ENCODE measurements around the gene MAGED1.
"Not testable (repeated sequence)": the region's sequence is repeated elsewhere in the genome, so short reads cannot be mapped to it uniquely, and the experiment has no call there.

MAGED1 gene

DNA sequence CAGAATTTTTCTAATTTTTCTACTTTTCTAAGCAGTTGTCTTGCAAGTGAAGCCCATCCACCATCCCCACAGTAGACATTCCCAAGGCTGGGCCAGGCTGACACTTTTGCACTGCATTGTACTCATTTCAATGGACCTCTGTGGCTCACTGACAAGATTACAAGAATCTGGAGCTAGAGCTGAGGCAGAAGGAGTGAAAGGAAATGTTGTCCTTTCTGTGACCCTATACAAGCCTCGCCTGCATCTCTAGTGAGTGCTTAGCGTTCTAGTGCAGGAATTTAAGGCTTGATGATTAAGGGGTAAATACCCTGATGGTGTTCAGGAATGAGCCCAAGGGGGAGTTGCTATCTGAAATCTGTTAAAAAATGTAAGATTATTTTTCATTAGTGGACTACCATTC lies 6.3 kb downstream of the MAGED1 start:
- DNase-seq: no peak

DNA sequence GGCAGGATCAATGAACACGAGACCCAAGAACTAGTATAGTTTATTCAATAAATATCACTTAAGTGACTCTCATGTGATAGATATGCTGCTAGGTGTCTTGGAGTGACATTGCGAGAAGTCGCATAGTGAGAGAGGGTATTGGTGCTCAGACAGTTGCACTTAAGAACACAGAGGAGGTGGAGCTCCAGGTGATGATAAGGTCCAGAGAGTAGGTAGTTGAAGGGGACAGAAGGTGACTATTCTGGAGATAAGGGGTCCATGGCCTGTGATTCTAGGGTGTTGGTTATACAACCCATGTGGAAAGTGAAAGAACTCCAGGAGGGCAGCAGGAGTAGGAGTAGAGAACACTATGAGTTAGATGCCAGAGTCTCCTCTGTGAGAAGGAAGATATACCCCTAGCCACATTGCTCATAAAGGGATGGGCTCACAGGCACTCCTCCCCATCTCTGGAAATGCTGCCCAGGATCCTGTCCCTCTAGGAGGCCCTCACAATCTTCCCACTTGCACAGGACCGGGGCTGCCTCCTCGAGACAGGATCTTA lies 9.2 kb downstream of the MAGED1 start:
- no peak for DNase-seq

- DNase-seq: not testable (repeated sequence)
These were observed 11.7 kb downstream of the MAGED1 start for GRCh38 chrX:51905152-51905551.

DNA sequence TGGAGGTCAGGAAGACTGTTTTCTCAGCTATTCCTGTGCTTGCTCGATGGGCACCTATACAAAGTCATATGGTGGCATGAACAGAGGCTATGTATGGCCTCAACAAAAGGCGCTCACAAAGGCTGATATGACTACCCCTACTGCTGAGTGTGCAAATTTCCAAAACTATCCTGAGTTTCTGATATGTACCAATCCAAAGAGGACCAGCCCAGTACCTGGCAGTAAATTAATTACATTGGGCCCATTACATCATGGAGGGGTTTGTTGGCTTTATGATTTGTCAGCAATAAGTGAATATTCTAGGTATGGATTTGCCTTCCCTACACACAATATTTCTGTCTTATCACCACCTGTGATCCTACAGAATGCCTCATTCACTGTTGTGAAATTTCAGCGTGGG lies 12.3 kb downstream of the MAGED1 start:
- no peak for DNase-seq

DNA sequence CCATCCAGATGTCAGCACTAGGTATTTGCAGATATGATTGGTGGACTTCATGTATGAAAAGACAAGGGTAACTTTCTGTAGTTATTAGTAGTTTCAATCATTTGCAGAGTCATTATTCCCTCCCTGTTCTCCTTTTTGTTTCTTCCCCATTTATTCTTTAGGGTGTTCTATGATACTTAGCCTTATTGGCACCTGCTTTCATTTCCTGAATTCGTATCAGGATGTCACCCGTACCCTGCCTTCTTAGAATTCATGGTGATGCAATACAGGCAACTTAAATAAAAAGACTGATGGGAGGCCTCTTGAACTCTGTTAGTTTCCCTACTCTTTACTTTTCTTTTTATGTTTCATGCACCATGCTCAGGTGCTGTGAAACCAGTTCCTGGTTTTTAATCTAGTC lies 24.2 kb downstream of the MAGED1 start:
- DNase-seq: no peak

- DNase-seq: no peak
These were observed 29.1 kb downstream of the MAGED1 start for GRCh38 chrX:51922561-51922960.

- DNase-seq: no peak
These were observed 38.2 kb downstream of the MAGED1 start for GRCh38 chrX:51931566-51932150.
